HepG2 (cell line): ENCODE measurements around the gene BYSL. TPM values are rescaled to one million over a fixed set of nuclear protein-coding genes. Genes with fewer than 3 reads are reported as not detected.

ENCODE experiments used
- ATRX ChIP-seq: sonication (generic); formaldehyde crosslinking; IDR thresholded peaks from 2 replicates; pipeline ENCODE4 v1.4.0; 2020; ENCODE audit warnings: missing genetic modification reagents, borderline replicate concordance
- BATF2 ChIP-seq: sonication (generic); formaldehyde crosslinking; IDR thresholded peaks from 2 replicates; pipeline ENCODE4 v1.8.0; 2022; ENCODE audit warnings: mild to moderate bottlenecking, missing genetic modification reagents, moderate library complexity
- CEBPB ChIP-seq: IDR thresholded peaks from 2 replicates; pipeline ENCODE4 v1.6.1; 2011; ENCODE audit warnings: low read depth, low read length, improper control_type of control experiment, borderline replicate concordance
- ESRRA ChIP-seq: sonication (generic); formaldehyde crosslinking; IDR thresholded peaks from 2 replicates; pipeline ENCODE4 v1.5.1; 2020; ENCODE audit warnings: mild to moderate bottlenecking, low read depth, missing genetic modification reagents
- ETS1 ChIP-seq: sonication (generic); formaldehyde crosslinking; IDR thresholded peaks from 2 replicates; pipeline ENCODE4 v1.4.0; 2020; ENCODE audit warnings: missing genetic modification reagents
- FOXP4 ChIP-seq: sonication (generic); formaldehyde crosslinking; IDR thresholded peaks from 2 replicates; pipeline ENCODE4 v1.4.0; 2020; ENCODE audit warnings: missing genetic modification reagents
- JUN ChIP-seq: sonication (generic); formaldehyde crosslinking; IDR thresholded peaks from 2 replicates; pipeline ENCODE4 v1.4.0; 2020; ENCODE audit warnings: mild to moderate bottlenecking, missing genetic modification reagents
- KAT8 ChIP-seq: IDR thresholded peaks from 2 replicates; pipeline ENCODE4 v1.6.1; 2016; ENCODE audit warnings: missing genetic modification reagents, missing compliant biosample characterization
- MAX ChIP-seq: IDR thresholded peaks from 2 replicates; pipeline ENCODE4 v1.6.1; 2012; ENCODE audit warnings: inconsistent platforms
- NCOA1 ChIP-seq: sonication (generic); formaldehyde crosslinking; IDR thresholded peaks from 2 replicates; pipeline ENCODE4 v1.9.0; 2021; ENCODE audit warnings: missing genetic modification reagents
- NRL ChIP-seq: sonication (generic); formaldehyde crosslinking; IDR thresholded peaks from 2 replicates; pipeline ENCODE4 v1.5.0; 2020; ENCODE audit warnings: missing genetic modification reagents, mild to moderate bottlenecking, moderate library complexity, borderline replicate concordance
- PAX8 ChIP-seq: sonication (generic); formaldehyde crosslinking; IDR thresholded peaks from 2 replicates; pipeline ENCODE4 v1.8.0; 2022; ENCODE audit warnings: mild to moderate bottlenecking, missing genetic modification reagents, borderline replicate concordance
- PCBP1 ChIP-seq: fragments of 200-400 bp; formaldehyde crosslinking; IDR thresholded peaks from 2 replicates; pipeline ENCODE4 v1.6.1; 2017; ENCODE audit warnings: mild to moderate bottlenecking, low read depth, low read length, borderline replicate concordance
- PLRG1 ChIP-seq: fragments of 450-650 bp; conservative IDR thresholded peaks from 2 replicates; pipeline ENCODE4 v1.6.1; 2016
- RARG ChIP-seq: sonication (generic); formaldehyde crosslinking; IDR thresholded peaks from 2 replicates; pipeline ENCODE4 v1.4.0; 2020; ENCODE audit warnings: low read depth, mild to moderate bottlenecking, missing genetic modification reagents
- RBM22 ChIP-seq: fragments of 200-400 bp; formaldehyde crosslinking; optimal IDR thresholded peaks from 2 replicates; pipeline ENCODE3; 2017; ENCODE audit warnings: mild to moderate bottlenecking, low read length, moderate library complexity
- SALL1 ChIP-seq: sonication (generic); formaldehyde crosslinking; IDR thresholded peaks from 2 replicates; pipeline ENCODE4 v1.8.0; 2022; ENCODE audit warnings: mild to moderate bottlenecking, missing genetic modification reagents
- SNAI1 ChIP-seq: sonication (generic); formaldehyde crosslinking; IDR thresholded peaks from 2 replicates; pipeline ENCODE4 v1.5.0; 2020; ENCODE audit warnings: mild to moderate bottlenecking, missing genetic modification reagents, borderline replicate concordance
- TAF15 ChIP-seq: fragments of 200-400 bp; formaldehyde crosslinking; IDR thresholded peaks from one replicate; pipeline ENCODE4 v1.6.1; 2018; ENCODE audit warnings: mild to moderate bottlenecking, low read depth, low read length; ENCODE audit not compliant: poor library complexity, severe bottlenecking
- TFAP4 ChIP-seq: sonication (generic); IDR thresholded peaks from 2 replicates; pipeline ENCODE4 v1.6.1; 2016; ENCODE audit warnings: low read depth, borderline replicate concordance
- THAP8 ChIP-seq: sonication (generic); formaldehyde crosslinking; IDR thresholded peaks from 2 replicates; pipeline ENCODE4 v1.5.1; 2020; ENCODE audit warnings: missing genetic modification reagents, mild to moderate bottlenecking, borderline replicate concordance
- ZFP36L1 ChIP-seq: sonication (generic); formaldehyde crosslinking; IDR thresholded peaks from 2 replicates; pipeline ENCODE4 v1.8.0; 2022; ENCODE audit warnings: mild to moderate bottlenecking, missing genetic modification reagents, moderate library complexity
- ZNF558 ChIP-seq: sonication (generic); formaldehyde crosslinking; IDR thresholded peaks from 2 replicates; pipeline ENCODE4 v1.9.0; 2022; ENCODE audit warnings: mild to moderate bottlenecking, missing genetic modification reagents, borderline replicate concordance
- ZNF577 ChIP-seq: sonication (generic); formaldehyde crosslinking; IDR thresholded peaks from 2 replicates; pipeline ENCODE4 v1.4.0; 2020; ENCODE audit warnings: mild to moderate bottlenecking, low read depth, missing genetic modification reagents, borderline replicate concordance
- polyA plus RNA-seq, 8 experiments: library from polyadenylated mRNA; depleted of rRNA in 3 of 8; stranded (reverse) in 7 of 8; unstranded in 1 of 8; fragments of >200 nt; fragmentation: Illumina TruSeq in 4 of 8; extraction: Trizol in 4 of 8; gene quantifications; 2 replicates each; pipeline versions ENCODE4 v1.2.1 to v1.2.3, GENCODE V29; 2011 to 2016; ENCODE audit warnings: low read depth in 4 of 8, missing spikeins in 1 of 8, mixed read lengths in 1 of 8; ENCODE audit not compliant: insufficient read depth in 1 of 8
- total RNA-seq, 5 experiments: library from RNA; depleted of rRNA; stranded (reverse); fragments of >200 nt; fragmentation: Illumina TruSeq; extraction: Trizol; gene quantifications; 2 replicates each; pipeline ENCODE4 v1.2.3, GENCODE V29; 2016; ENCODE audit warnings: low read depth in 1 of 5

The BYSL gene
- total and polyA plus RNA-seq, 2 of the 13 experiments (the other 11 are each of a cell fraction or from before 2014, with no cell fraction given), result 27.9 to 28.6 TPM

GRCh38 chr6:41941280-41942066 lies 20.2 kb downstream of the BYSL start, which contains the start of gene CCND3 (continued):
- TF ChIP-seq PLRG1 (no peak), TFAP4 (no peak), NRL (CRISPR knock-in tag) (no peak), SALL1 (CRISPR knock-in tag) (peak; percentile 63; the same call in 1 of the 2 replicates), MAX (peak; percentile 58), SNAI1 (CRISPR knock-in tag) (no peak), PCBP1 (no peak), ZNF577 (CRISPR knock-in tag) (peak; percentile 42; the same call in 1 of the 2 replicates), BATF2 (no peak), FOXP4 (CRISPR knock-in tag) (peak; percentile 4; the same call in 1 of the 2 replicates), KAT8 (CRISPR knock-in tag) (peak; percentile 78), CEBPB (peak; percentile 92), THAP8 (no peak), RBM22 (no peak), ATRX (CRISPR knock-in tag) (no peak), PAX8 (CRISPR knock-in tag) (0 out of 2 replicates have a peak, but pooled peaks have one; percentile 83), RARG (CRISPR knock-in tag) (peak; percentile 87; the same call in 1 of the 2 replicates), ZFP36L1 (CRISPR knock-in tag) (no peak), TAF15 (no peak), ETS1 (0 out of 2 replicates have a peak, but pooled peaks have one; percentile 24), ESRRA (CRISPR knock-in tag) (no peak; the same call in none of the 2 replicates), ZNF558 (CRISPR knock-in tag) (no peak), NCOA1 (CRISPR knock-in tag) (no peak), JUN (CRISPR knock-in tag) (no peak)
